22Rv1 (cell line): ENCODE measurements around the gene WHAMM.

ENCODE experiments used
- H3K27ac ChIP-seq: fragments of 450-650 bp; 2 replicates; pipeline ENCODE4 v1.5.1; 2017
- ZFX ChIP-seq: fragments of 450-650 bp; IDR thresholded peaks from 2 replicates; pipeline ENCODE4 v1.6.1; 2017; ENCODE audit warnings: antibody characterized with exemption, borderline replicate concordance
- TF ChIP-seq, protein P1 (sequence below): fragments of 450-650 bp; IDR thresholded peaks from 2 replicates; pipeline ENCODE4 v1.5.1; 2017; ENCODE audit warnings: mild to moderate bottlenecking

WHAMM gene

GRCh38 chr15:82804575-82804949, 4.9 kb upstream of the WHAMM start:
- H3K27ac ChIP-seq: no peak overlapping the region
- TF ChIP-seq, protein P1, sequence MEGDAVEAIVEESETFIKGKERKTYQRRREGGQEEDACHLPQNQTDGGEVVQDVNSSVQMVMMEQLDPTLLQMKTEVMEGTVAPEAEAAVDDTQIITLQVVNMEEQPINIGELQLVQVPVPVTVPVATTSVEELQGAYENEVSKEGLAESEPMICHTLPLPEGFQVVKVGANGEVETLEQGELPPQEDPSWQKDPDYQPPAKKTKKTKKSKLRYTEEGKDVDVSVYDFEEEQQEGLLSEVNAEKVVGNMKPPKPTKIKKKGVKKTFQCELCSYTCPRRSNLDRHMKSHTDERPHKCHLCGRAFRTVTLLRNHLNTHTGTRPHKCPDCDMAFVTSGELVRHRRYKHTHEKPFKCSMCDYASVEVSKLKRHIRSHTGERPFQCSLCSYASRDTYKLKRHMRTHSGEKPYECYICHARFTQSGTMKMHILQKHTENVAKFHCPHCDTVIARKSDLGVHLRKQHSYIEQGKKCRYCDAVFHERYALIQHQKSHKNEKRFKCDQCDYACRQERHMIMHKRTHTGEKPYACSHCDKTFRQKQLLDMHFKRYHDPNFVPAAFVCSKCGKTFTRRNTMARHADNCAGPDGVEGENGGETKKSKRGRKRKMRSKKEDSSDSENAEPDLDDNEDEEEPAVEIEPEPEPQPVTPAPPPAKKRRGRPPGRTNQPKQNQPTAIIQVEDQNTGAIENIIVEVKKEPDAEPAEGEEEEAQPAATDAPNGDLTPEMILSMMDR: no peak
- TF ChIP-seq ZFX: no peak

DNA sequence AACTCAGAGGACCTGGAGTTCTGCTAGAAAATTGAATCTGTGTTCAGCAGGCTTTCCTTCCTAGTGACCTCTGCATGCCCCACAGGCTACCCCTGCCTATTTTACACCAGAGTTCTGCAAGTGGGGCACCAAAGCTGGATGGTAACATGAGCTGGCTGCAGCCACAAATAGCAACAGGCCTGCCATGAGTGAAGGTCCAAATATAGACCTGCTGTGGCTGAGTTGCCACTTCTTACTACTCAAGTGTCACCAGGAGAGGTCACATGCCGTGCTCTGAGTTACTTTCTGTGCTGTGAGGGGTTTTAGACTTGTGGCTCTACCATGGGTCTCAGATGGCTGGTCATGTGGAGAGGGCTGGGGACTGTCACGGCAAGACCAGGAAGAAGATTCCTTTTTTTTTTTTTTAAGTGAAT, 3.4 kb upstream of the WHAMM start, which contains the start of gene FSD2:
TSS of gene FSD2 (minus strand) at position 76 of the 413 bp plus-strand sequence. CDS start 18,679 bp downstream, outside the sequence.
- no peak within 1 kb of the TSS for H3K27ac ChIP-seq

GRCh38 chr15:82807920-82808633, 1.4 kb upstream of the WHAMM start:
- TF ChIP-seq, protein P1: no peak
- TF ChIP-seq ZFX: no peak
- H3K27ac ChIP-seq: peak overlapping the region; percentile 96

More for the DNA sequence above, 3.4 kb upstream of the WHAMM start, which contains the start of gene FSD2:
- TF ChIP-seq, protein P1: no peak
- TF ChIP-seq ZFX: no peak

- peak overlapping the region; percentile 96 for H3K27ac ChIP-seq
These were observed 790 bp upstream of the WHAMM start for GRCh38 chr15:82808634-82809041.

DNA sequence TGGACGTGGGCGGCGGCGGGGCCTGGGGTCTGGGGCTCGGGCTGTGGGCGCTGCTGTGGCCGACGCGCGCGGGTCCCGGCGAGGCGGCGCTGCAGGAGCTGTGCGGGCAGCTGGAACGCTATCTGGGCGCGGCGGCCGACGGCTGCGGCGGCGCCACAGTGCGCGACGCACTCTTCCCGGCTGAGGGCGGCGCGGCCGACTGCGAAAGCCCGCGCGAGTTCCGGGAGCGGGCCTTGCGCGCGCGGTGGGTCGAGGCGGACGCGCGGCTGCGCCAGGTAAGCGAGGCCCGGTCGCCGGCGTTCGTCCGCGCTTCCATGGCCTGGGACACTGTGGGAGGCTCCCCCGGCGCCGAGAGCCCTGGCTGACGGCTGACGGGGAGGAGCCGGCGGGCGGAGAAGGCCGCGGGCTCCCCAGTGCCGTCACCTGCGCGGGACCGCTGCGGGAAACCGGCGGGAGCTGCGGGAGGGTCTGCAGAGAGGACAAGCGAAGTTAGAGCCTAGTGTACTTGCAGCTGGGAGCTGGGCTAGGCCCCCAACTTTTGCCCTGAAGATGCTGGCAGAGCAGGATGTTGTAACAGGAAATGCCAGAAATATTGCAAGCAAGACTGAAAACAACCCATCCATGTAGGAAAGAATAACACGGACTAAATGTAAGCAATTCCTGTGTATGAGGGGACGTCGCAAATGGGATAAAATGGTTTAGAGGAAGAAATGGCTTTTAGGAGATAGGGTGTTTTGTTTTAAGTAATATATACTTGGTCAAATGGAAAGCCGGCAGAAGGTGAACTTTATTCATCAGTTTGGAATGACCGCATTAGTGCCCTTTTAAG, 847 bp downstream of the WHAMM start:
- TF ChIP-seq, protein P1: no peak; the same call in none of the 2 replicates
- no peak for TF ChIP-seq ZFX
- peak overlapping the region; percentile 96 for H3K27ac ChIP-seq

More at GRCh38 chr15:82808634-82809041, 790 bp upstream of the WHAMM start:
- no peak for TF ChIP-seq ZFX
- TF ChIP-seq, protein P1: no peak

GRCh38 chr15:82810890-82811426, 1.5 kb downstream of the WHAMM start:
- no peak for TF ChIP-seq ZFX
- TF ChIP-seq, protein P1: no peak

More at GRCh38 chr15:82810890-82811426, 1.5 kb downstream of the WHAMM start:
- H3K27ac ChIP-seq: peak overlapping the region; percentile 96
